HG03521 (cell line): Measurements from ENCODE around the gene ERVW-1.
A peak's percentile ranks its signal among the peaks of the same experiment; 100 is the strongest.
"Not testable (repeated sequence)": the region's sequence is repeated elsewhere in the genome, so short reads cannot be mapped to it uniquely, and the experiment has no call there.

Source experiments
- ATAC-seq: cut with Tn5 transposase; IDR thresholded peaks from one replicate; pipeline ENCODE4 v1.9.1; 2021; ENCODE audit warnings: mild to moderate bottlenecking, moderate library complexity; ENCODE audit not compliant: unreplicated experiment

The ERVW-1 gene

DNA sequence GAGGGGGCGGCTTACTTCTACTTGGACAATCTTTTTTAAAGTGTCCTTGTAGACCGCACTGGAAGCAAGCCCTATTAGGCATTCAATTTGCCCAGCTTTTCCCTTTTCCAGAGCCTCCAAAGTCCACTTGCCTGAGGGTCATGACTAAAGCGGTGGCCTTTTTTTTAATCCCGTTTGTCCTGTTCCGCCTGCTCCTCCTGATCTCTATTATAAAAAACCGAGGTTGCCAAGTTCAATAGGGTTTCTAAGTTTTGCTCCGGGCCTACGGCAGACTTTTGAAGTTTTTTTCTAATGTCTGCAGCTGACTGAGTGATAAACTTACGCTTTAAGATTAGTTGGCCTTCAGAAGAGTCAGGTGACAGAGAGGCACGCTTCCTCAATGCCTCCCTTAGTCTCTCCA, 3.8 kb downstream of the ERVW-1 start:
- ATAC-seq: not testable (repeated sequence)

DNA sequence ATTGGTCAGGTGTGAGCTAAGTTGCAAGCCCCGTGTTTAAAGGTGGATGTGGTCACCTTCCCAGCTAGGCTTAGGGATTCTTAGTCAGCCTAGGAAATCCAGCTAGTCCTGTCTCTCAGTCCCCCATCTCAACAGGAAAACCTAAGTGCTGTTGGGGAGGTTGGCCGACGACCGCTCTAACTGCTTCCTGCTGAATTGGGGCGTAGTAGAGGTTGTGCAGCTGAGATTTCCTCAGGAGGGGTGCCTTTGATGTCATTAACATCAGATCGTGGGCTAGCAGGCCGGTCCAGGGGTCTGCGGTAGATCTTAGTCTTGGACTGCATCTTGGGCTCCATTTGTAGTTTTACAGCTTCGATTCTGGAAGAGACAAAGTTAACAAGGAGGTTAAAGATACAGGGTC, 9.2 kb downstream of the ERVW-1 start:
- ATAC-seq: not testable (repeated sequence)

DNA sequence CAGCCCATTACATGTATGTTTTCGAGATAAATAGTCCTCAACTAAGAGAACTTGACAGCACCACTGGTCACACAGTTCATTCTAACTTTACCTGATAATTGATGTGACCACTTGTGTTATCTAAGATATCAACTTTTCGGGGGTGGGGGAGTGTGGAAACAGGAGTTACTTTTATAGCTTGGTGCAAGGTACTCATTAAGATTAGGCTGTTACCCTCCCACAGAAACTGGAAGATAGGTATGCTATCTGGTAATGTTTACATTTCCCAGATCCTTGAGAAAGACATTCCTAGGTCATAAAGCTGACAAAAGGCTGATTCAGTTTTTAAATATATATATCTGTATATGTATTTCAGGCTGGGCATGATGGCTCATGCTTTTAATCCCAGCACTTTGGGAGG, 11.1 kb downstream of the ERVW-1 start:
- no peak for ATAC-seq

DNA sequence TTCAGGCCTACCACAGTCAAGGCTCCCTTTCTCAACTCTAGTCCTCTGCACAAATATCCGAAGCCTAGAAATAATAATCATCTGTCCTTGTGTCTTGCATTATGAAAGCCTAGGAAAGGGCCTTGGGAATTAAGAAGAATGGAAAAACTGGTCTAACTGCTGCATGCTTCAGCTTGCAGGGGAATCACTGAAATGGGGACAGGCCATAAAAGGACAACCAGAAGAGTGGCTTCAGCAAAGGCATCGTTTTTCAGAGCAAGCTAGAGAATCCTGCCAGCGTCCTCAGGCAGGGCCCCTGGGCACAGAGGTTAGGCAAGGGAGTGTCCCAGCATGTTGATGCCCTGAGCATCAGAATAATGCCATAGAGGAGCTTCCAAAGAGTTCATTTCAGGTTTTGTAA, 13.2 kb downstream of the ERVW-1 start:
- no peak for ATAC-seq

DNA sequence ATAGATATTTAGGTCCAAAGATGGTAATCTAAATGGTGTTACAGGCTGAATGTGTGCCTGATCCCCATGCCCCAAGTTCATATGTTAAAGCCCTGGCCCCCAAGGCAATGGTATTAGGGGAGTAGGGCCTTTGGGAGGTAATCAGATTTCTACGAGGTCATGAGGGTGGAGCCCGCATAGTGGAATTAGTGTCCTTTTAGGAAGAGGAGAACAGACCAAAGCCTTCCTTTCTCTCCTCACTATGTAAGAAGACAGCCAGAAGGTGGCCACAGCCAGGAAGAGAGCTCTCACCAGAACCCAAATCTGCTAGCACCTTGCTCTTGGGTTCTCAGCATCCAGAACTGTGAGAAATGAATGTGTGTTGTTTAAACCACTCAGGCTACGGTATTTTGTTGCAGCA, 15.2 kb downstream of the ERVW-1 start:
- no peak for ATAC-seq

DNA sequence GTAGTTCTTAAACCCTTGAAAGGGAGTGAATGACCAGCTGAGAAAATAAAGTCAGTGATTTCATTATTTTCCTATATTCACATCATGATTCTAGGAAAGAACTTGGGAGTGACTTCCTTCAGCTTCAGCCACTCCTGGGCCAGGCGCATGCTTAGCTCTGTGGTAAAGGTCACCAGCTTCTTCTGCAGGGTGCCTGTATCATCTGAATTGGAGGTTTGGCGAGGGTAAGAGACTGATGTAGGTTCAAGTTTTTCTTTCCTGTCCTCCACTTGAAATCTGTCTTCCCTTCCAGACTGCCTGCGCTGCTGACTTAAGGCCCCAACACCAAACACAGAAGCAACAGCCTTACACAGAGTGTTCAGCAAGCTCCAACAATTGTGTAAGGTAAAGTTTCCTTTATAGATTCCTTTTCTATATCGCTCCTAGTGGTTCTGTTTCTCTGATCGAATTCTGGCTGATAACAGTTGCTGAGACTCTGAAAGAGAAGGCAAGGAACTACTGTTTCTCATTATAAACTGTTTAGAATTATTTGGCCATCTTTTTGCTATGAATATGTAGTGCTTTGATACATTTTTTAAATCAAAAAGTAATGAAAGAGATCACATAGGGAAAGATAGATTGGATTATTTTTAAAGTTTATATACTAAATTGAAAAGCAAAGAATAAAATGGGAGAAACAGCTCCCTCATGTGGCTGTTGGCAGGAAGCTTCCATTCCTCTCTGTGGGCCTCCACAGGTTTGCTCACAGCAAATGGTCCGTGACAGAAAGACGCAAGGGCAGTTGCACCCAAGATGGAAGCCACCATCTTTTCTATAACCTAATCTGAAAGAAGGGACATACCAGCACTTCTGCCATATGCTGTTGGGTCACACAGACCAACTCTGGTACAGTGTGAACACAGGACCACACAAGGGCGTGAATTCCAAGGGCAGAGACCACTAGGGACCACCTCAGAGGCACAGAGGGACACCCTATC, 16.4 kb downstream of the ERVW-1 start:
- ATAC-seq: peak; percentile 66

DNA sequence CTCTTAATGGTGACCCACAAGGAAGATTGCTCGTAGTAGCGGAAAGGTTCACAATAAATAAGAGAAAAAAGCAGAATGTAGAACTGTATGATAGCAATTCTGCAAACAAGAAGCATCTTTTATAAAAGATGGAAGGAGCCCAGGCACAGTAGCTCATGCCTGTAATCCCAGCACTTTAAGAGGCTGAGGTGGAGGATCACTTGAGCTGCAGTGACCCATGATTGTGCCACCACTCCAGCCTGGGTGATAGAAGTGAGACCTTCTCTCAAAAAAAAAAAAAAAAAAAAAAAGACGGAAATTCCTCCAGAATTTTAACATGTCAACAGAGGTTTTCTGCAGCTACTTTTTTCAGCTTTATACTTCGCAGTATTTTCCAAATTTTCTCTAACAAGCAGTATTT, 17.2 kb downstream of the ERVW-1 start:
- no peak for ATAC-seq

DNA sequence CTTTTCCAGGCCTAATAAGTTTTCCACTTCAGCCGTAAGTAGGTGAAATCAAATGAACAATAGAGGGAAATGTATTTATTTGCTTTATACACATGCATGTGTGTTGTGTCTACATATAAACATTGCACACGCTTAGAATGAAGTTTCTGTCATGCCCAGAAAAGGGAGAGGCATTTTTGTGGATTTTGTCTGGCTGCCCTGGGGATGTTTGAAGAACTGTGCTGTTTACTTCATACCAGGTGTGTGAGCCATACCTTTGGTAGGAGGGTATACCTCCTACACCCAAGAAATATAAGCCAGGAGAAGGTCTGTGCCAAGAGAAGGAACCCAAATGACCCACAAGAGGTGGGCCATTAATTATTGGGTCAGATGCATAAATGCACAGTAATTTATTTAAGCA, 17.6 kb downstream of the ERVW-1 start:
- no peak for ATAC-seq

DNA sequence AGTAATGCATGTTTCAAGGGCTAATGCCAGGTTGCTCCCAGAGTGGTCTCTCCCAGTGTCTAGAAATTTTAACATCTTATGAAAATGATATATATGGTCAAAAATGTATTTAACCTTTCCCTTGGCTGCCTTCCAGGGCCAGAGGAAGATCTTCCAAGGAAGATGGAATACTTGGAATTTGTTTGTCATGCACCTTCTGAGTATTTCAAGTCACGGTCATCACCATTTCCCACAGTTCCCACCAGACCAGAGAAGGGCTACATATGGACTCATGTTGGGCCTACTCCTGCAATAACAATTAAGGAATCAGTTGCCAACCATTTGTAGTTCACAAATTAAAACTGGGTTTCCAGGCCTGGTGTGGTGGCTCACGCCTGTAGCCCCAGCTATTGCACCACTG, 21.5 kb downstream of the ERVW-1 start:
- ATAC-seq: no peak

DNA sequence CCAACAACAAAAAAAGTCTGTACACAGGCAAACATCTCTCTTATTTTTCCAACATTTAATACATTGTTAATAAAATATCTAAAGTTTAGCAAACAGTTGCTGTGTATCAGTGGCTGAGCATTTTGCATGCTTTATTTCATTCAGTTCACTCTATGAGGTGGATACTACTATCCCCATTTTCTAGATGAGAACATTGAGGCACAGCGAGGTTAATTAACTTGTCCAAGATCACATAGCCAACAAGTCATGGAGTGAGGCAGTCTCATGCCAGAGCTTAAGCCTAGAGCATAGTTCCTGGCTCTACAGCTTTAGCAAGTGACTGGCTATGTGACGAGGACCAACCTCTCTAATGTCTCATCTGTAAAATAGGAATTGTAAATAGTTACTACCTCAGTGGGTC, 26.1 kb downstream of the ERVW-1 start:
- ATAC-seq: no peak

DNA sequence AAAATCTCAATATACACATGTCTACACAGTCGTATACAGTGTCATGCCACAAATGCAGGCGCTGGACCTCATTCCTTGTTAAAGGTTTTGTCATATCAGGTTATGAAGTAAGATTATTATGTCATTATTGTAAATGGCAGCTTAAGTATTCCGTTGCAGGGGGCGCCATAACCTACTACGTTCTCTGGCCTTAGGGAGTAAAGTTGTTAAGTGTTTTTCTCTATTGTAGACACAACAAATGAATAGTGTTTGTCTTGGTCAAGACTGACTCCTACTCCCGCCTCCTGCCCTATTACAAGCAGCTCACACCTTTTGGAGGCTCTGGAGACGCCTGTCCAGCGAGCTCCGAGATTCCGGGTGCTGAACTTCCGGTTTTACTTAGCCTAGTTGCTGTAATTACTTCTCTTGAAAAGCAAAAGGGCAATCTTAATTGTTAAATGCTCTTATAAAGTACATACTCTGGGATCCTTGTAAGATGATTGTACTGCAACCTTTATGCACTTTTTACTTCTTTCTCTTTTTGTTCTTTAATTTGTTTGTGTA, 29.5 kb downstream of the ERVW-1 start:
- ATAC-seq: peak; percentile 31

DNA sequence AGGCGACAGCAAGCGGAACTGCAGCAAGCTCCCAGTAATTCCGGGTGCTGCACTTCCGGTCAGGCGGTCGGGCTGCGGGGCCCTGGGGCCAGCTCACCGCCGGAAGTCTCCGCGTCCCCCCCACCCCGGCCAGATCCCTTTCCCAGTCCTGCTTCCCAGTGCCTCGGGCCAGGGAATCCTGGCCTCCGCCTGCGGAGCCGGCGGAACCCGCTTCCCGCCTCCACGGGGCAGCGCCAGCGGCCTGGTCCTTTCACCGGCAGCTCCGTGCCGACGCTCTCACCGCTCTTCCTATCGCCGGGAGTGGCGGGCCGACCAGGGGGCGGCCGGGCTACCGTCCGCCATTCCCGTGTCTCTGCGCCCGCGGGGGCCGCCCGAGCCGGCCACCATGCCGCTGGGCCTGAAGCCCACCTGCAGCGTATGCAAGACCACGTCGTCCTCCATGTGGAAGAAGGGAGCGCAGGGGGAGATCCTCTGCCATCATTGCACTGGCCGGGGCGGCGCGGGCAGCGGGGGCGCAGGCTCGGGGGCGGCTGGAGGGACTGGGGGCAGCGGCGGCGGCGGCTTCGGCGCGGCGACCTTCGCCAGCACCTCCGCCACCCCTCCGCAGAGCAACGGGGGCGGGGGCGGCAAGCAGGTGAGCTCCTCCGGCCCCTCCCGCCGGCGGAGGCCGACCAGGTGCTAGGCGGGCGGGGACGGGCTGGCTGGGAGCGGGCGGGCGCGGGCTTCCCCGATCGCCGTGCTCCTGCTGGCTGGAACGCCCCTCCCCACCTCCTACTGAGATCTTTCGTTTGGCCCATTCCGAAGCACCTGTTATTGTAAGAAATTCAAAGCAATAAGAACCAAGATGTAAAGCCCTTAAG, 30.2 kb downstream of the ERVW-1 start, which contains the start of gene GATAD1:
TSS of gene GATAD1 (plus strand) at position 138 of the 860 bp plus-strand sequence. CDS start at position 386, 248 bp downstream.
- peak; percentile 90 for ATAC-seq

DNA sequence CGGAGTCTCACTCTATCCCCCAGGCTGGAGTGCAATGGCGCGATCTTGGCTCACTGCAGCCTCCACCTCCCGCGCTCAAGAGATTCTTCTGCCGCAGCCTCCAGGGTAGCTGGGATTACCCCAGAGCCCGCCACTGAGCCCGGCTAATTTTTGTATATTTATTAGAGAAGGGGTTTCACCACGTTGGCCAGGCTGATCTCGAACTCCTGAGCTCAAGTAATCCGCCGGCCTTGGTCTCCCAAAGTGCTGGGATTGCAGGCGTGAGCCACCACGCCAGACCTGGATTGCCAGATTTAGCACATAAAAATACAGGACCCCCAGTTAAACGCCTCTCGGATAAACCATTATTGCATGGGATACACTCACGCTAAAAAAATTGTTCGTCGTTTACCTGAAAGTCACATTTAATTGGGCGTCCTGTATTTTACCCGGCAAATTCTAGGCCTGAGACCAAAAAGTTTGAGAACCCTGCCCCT, 30.8 kb downstream of the ERVW-1 start:
- no peak for ATAC-seq

DNA sequence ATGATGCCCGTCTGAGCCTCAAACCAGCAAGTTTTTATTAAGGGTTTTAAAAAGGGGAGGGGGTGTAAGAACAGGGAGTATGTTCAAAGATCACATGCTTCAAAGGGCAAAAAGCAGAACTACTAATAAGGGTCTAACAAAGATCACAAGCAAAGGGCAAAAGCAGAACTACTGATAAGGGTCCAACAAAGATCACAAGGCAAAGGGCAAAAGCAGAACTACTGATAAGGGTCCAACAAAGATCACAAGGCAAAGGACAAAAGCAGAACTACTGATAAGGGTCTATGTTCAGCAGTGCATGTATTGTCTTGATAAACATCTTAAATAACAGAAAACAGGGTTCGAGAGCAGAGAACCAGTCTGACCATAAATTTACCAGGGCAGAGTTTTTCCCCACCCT, 35.0 kb downstream of the ERVW-1 start:
- ATAC-seq: not testable (repeated sequence)

DNA sequence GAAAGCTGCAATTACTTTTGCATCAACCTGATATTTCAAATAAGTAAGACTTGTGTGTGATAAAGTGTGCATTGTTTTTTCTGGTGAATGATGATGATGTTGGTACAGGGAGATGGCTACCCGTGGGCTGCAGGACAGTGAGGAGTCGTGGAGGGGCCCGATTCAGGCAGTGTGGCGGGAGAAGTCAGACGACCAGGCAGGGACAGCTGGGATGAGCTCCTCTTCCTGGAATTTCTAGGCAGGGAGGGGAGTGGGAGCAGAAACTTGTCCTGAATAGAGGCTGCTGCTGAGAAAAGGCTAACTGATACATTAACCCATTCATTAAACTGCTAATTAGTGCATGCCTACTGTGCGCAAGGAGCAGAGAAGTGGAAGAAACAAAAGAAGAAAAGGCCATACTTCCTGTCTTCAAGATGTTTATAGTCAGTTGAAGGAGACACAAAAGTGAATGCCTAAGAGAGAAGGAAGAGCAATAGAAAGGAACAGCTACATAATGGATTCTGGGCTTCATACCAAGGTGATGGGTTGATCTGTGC, 39.7 kb downstream of the ERVW-1 start:
- no peak for ATAC-seq

DNA sequence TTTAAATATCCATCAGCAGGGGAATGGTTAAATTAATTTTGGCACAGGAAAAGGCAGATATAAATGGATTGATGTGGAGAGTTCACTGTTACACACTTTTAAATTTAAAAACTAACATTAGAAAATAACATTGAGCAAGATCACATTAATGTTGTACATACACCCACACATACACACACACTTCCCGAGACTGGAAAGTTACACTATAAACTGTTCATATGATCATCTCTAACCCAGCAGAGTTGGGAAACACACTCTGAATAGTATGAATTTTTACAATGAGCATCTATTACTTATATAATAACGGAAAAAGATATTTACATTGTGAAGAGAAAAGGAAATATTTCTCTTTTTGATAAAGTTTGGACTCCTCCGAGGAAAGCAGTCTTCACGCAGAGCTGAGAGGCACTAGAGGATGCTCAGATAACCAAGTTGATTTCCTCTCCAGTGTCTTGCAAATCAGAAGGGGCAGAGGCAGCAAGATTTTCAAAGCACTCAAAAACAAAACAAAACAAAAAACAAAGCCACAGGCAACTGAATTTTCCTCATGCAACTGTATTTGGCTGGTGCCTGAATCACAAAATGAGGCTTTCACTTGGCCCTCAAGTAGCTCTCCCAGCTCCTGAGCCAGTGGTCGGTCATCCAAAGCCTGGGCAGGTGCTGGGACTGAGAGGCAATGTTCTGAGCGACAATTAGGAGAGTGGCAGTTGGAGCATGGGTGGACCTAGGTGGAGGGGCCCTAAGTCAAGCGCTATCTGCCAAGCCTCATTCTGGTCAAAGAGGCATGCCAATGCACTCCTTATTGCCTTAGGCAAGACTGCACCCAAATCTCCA, 40.9 kb downstream of the ERVW-1 start:
- no peak for ATAC-seq

DNA sequence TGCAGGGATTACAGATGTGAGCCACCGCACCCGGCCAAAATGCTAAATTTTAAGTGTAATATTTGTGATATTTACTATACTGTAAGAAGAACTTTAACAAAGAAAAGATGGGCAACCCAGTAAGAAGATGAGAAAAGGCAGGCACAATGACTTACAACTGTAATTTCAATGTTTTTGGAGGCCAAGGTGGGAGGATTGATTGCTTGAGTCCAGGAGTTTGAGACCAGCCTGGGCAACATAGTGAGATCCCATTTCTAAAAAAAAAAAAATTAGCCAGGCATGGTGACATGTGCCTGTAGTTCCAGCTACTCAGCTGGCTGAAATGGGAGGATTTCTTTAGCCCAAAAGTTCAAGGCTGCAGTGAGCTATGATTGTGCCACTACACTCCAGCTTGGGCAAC, 42.2 kb downstream of the ERVW-1 start:
- no peak for ATAC-seq

DNA sequence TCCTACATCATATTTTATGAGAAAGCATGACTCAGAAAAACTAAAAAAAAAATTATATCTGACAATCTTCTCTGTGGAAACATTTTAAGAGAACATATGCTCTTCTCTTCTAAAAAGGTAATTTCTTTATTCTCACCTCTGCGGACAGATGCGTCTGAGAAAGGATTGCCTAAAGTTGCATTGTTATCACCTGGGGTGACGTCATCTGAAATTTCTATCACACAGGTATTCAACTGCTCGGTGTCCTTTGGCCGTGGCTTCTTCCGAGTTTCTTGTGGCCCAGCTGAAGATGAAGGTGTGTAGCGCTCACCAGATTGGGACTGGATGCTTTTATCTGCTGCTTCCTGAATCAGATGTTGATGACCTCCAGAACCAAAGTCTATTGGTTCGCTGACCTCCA, 44.7 kb downstream of the ERVW-1 start:
- no peak for ATAC-seq

DNA sequence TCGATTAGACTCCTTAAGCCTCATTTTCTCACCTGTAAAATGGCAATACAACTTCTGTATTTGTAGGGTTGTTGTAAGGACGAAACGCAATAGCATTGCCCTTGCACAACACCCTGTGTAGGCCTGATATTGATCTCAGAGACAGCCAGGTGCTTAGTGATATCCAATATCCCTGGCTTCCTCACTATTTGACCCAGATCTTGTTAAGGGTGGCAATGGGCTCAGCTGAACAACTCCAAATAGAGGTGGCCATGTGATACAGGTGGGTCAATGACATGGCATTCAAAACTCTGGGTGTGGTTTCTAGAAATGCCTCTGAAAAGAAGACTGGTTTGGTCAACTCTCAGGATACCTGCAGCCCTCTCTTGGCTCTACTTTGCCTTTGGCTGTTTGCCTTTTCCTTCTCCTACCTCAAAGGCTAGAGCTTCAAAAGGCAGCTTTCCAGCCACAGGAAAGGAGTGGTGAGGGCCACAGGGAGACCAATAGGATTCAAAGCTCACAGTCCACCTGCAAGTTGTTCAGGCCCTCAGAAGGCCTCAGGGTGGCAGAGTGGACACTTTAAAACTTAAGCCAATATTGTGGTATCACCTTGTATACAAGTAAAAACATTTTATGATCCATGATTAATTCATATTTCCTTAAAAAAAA, 45.3 kb downstream of the ERVW-1 start:
- no peak for ATAC-seq

DNA sequence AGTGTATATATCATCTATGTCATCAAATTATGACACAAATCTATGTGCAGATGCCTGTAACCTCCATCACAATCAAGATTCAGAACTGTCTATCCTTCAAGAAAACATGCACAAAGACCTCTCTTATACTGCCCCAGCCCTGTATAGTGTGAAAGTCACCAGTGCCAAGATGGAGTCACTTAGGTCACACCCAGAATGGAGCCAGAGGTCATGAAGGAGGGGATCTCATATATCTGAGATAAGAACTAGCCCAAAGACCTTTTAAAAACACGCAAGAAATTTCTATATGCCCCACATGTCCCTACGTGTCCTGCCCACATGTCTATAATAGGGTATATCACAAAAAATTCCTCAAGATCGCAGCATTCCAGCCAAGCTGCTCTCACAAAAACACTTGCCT, 50.6 kb downstream of the ERVW-1 start:
- ATAC-seq: no peak
